DMS 273 (cell line): Measurements from ENCODE around the gene CEL.
"Not testable (repeated sequence)": the region's sequence is repeated elsewhere in the genome, so short reads cannot be mapped to it uniquely, and the experiment has no call there.

Experiments
- DNase-seq: peaks from one replicate; lab custom pipeline; 2025; ENCODE audit not compliant: unreplicated experiment; lab: John Stamatoyannopoulos, UW

Gene CEL

DNA sequence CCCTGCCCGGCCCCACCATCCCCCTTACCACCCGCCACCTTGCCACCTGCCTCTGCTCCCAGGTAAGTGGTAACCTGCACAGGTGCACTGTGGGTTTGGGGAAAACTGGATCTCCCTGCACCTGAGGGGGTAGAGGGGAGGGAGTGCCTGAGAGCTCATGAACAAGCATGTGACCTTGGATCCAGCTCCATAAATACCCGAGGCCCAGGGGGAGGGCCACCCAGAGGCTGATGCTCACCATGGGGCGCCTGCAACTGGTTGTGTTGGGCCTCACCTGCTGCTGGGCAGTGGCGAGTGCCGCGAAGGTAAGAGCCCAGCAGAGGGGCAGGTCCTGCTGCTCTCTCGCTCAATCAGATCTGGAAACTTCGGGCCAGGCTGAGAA lies at the start of gene CEL:
Gene CEL (plus strand): TSS at position 218 of the 382 bp plus-strand sequence. CDS start 22 bp downstream, at position 240.
- not testable (repeated sequence) for DNase-seq

DNA sequence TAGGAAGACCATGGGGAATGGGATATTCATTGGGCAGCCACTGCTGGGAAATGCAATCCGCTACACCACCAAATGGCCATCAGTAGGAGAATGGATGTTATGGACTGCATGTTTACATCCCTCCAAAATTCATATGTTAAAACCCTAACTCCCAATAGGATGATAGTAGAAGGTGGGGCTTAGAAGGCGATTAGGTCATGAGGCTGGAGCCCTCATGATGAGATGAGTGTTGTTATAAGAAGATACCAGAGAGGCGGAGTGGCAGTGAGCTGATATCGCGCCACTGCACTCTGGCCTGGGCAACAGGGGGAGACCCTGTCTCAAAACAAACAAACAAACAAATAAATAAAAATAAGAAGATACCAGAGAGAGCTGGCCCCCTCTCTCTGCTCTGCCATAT lies 47.1 kb upstream of the CEL start:
- no peak for DNase-seq

DNA sequence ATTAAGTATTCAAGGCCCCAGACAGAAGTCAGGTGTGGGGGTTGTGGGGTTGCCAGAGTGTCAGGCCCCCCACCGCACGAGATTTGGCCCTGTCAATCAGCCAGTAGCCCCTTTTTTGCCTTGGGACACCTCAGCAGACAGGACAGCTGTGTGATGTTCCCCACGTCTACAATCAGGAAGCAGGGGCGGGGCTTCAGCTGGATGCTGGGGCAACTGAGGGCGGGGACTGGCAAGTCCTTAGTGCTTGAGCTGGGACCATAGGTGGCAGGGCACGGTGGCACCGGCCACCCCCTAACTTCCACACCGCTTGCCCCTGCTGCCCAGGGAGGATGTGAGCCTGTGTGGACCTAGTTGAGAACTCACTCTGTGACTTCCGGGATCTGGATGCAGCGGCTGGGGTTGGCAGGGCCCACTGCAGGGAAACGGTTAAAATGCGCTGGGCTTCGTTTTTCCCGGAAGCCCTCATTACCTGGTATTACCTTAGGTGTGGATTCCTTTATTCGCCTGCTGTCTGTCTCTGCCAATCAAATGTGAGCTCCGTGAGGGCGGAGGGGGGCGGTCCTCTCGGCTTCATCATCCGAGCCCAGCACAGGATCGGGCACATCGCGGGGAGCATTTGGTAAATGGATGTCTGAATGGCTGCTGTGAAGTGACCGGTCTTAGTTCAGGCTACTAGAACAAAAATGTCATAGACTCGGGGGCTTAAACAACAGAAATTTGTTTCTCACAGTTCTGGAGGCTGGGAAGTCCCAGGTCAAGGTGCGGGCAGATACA lies 38.5 kb upstream of the CEL start:
- no peak for DNase-seq

DNA sequence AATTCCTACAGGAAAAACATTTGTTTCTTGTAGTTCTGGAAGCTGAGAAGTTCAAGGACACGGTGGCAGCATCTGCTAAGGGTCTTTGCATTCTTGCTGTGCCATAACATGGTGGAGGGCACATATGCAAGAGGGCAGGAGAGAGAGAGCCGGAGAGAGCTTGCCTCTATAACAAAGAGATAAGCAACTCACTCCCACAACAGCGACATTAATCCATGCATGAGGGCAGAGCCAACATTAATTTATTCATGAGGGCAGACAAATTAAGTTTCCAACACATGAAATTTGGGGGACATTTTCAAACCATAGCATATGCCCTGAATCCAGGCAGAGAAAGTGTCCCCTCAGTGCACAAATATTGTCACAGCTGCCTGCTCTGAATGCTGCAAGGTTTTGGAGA lies 35.4 kb upstream of the CEL start:
- no peak for DNase-seq

DNA sequence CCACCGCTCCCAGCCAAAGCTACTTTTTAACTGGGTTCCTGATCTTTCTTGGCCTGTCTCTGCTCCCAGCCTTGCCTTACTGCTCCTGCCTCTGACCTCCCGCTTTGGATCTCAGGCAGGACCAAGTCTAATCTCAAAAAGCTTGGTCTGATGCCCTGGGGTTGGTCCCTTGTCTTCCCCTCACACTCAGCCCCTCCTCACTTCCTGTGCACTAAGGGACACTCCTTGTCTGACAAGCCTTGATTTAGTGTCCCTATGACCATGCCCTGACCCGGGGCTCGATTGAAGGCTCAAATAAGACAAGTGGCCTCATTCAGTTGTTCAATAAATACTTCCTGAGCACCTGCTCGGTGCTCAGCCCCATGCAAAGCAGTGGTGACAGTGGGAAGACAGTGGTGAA lies 34.6 kb upstream of the CEL start:
- no peak for DNase-seq

DNA sequence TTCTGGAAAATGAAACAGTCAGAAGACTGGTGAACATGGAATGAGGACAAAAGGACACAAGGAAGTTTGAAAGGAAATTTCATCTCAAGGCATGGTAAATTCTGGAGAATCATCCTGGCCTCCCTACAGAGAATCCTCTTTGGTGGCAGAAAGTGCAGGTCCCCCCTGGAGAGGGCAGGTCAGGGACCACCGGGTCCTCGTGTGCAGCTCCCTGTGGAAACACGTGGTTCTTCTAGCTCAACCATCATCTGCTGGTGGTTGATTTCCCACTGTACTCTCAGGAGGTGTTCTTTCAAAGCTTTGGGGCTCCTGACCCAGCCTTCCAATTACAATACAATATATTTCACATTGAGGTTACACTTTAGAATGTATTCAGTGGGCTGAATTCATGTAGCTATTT lies 33.6 kb upstream of the CEL start:
- no peak for DNase-seq

DNA sequence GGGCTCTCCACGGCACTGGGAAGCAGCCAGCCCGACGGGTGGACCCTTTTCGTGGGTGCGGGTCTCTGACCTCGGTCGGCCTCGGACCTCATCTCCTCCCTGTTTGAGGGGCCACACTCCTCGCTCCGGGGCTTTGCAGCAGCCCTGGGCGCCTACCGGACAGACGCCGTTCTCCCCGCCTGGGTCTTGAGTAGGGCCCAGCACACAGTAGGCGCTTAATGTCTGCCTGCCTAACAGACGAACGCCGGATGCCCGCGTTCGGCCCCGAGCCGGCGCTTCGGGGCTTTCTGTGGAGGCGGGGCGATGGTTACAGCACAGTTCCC lies 31.8 kb upstream of the CEL start:
- no peak for DNase-seq

DNA sequence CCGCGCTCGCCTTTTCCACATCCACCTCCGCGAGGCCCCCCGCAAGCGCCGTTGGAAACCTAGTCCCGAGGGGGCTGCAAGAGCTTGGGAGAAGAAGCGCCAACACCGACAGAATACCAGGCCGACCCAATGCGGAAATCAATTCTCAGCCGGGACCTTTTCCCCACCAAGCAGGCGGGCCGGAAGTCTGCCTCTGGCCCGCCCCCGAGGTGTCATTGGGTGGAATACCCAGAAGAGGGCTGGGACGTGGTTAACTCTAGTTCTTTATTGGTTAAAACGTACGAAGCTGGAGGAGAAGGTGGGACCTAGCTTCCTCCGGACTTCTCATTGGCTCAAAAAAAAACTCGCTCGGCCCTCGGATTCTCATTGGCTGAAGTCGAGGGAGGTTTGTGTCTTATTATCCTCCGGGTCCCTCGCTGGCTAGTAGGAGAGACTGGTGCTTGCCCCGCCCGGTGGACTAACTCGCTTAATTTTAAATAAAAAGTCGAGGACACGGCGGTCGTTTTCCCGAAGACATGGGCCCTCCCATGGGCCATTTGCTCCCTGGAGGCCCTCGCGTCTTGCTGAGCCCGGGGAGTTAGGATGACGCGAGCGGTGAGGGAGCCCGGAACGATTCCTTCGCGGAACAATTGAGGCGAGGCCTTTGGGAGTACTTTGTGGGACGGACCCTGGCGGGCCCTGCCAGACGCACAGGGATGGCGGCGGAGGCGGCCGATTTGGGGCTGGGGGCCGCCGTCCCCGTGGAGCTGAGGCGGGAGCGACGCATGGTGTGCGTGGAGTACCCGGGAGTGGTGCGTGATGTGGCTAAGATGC lies 31.3 kb upstream of the CEL start, which contains the start of gene GTF3C5:
Gene GTF3C5 (plus strand): TSS at position 681 of the 813 bp plus-strand sequence. CDS start 15 bp downstream, at position 696.
- DNase-seq: peak; percentile 99

DNA sequence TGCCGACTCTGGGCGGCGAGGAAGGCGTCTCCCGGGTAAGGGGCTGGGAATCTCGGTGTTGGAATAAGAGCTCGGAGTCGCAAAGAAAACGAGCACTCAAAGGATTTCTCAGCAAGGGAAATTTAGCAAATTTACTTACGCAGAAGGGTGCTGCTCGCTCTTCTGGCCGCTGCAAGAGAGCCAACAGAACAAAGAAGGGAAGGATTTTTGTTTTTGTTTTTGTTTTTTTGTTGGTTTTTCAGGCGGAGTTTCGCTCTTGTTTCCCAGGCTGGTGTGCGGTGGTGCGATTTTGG lies 30.7 kb upstream of the CEL start:
- no peak for DNase-seq

DNA sequence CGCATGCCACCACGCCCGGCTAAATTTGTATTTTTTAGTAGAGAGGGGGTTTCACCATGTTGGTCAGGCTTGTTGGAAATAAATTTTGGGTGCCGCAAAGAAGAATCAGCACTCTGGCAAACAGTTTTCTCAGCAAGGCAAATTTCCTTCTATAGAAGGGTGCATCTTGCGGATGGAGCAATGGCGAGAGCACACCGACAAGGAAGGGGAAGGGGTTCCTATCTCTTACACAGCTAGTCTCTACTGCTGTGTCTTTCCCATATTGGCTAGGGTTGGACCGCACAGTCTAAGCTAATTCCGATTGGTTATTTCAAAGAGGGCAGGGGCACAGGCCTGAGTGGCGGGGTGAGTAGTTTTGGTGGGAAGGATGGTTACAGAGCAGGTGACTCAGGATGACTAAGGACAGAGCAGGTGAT lies 30.3 kb upstream of the CEL start:
- no peak for DNase-seq

DNA sequence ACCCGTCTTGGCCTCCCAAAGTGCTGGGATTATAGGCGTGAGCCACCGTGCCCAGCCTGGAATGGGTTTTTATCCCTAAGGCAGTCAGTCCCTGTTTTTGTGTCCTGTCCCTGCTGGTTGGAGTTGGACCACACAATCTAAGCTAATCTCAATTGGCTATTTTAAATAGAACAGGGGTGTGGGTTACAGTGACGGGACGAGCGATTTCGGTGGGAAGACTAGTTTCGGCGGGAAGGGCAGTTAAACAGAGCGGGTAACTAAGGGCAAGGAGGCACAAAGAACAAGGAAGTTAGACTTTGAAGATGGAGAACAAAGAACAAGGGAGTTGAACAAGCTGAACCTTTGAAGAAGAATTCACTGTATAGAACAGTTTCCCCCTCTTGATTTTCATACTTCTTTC lies 29.6 kb upstream of the CEL start:
- no peak for DNase-seq

DNA sequence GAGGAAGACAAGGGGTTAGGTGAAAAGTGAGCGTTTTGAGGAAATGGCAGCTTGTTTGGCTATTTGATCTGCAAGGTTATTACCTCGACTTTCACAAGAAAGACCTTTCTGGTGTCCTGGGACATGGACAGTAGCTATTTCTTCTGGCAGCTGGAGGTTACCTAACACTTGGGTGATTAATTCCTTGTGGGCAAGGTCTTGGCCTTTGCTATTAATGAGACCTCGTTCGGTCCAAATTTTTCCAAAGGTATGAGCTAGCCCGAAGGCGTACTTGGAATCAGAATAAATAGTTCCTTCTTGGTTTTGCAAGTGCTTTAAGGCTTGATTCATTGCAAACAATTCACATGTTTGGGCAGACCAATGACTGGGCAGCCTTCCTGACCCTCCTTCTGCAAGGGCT lies 26.1 kb upstream of the CEL start:
- no peak for DNase-seq

DNA sequence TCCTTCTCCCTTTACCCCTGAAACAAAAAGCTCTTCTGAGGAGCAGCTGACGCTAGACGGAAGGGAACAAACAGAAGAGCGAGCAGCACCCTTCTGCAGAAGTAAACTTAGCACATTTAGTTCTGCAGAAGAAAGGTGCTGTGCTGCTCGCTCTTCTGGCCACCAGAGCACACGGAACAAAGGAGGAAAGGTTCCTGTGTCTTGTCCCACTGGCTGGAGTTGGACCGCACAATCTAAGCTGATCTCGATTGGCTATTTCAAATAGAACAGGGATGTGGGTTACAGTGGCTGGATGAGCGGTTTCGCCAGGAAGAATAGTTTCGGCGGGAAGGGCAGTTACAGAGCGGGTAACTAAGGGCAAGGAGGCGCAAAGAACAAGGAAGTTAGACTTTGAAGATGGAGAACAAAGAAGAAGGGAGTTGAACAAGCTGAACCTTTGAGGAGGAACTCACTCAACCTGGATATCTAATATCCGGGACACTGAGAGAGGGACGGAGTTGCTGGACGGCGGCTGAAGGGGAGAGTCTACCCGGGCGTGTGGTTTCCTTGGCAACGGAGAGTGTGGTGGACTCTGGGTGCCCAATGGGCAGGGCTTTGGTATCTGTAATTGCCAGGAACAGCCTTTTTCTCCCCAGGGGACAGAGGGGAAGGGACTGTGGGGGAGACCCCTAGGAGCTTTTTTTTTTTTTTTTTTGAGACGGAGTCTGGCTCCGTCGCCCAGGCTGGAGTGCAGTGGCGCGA lies 23.8 kb upstream of the CEL start:
- no peak for DNase-seq

DNA sequence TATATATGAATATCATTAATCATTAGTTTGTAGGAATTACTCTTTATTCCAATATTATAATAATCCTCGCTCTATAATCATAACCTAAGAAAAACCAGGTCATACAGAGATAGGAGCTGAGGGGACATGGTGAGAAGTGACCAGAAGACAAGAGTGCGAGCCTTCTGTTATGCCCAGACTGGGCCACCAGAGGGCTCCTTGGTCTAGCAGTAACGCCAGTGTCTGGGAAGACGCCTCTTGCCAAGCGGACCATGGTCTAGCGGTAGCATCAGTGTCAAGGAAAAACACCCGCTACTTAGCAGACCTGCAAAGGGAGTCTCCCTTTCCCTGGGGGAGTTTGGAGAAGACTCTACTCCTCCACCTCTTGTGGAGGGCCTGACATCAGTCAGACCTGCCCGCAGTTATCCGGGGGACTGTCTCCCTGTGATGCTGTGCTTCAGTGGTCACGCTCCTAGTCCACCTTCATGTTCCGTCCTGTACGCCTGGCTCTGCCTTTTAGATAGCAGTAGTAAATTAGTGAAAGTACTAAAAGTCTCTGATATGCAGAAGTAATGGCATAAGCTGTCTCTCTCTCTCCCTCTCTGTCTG lies 20.8 kb upstream of the CEL start:
- DNase-seq: peak; percentile 74

DNA sequence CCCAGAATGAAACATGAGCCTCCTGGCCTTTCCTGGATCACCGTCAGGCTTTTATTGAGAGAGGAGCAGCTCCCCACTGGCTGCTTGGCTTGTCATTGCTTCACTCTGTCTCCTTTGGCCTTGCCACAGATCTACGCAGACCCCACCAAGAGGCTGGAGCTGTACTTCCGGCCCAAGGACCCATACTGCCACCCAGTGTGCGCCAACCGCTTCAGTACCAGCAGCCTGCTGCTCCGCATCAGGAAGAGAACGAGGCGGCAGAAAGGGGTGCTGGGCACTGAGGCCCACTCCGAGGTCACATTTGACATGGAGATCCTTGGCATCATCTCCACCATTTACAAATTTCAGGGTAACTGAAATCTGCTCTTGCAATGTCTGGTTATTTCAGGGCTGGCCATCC lies 19.8 kb upstream of the CEL start:
- DNase-seq: no peak

DNA sequence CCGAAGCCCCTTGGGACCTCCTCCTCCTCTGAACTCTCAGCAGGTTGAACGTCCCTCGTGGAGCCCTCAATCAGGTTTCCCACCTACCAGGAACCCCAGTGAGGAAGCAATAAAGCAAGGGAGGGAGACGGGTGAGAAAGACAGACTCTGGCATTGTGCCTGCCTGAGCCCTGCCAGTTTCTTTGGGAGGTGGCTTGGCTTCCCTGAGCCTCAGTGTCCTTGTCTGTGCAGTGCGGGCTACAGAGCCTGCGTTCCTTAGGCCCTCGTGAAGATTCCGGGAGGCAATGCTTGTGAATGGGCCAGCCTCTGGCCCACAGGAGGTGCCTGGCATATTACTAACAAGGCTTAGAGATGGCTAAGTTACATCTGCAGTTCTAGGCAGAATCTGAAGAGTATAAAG lies 19.1 kb upstream of the CEL start:
- DNase-seq: no peak

DNA sequence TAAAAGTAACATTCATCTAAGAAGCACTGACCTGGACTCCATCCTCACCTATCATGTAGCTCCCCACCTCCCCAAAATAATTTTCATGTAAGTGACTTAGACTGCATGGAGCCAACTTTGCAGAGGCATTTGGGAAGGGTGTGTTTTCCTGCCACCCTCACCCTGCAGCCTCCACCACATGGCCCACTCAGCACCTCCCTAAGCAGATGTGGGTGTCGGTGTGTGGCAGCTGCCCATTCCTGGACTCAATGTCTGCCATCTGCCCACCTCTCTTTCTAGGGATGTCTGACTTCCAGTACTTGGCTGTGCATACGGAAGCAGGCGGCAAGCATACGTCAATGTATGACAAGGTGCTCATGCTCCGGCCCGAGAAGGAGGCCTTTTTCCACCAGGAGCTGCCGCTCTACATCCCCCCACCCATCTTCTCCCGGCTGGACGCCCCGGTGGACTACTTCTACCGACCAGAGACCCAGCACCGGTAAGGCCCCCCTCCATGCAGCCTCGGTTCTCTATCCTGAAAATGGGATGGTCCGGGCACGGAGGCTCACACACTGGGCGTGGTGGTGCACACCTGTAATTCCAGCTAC lies 18.2 kb upstream of the CEL start:
- DNase-seq: peak; percentile 88

DNA sequence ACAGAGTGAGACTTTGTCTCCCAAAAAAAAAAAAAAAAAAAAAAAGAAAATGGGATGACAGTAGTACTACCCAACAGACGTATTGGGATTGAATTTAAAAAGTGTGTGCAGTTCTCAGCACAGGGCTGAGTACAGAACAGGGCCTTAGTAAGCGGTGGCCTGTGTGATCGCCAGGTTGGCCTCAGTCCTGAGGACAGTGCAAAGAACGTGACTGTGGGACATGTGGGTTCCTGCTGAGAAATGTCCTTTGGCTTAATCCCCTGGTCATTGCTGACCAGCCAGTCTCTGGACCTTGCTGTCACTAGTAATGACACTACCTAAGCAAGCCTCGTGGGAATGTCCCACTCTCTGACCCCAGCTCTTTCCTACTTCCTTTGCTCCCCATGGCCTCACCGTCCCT lies 17.7 kb upstream of the CEL start:
- no peak for DNase-seq

DNA sequence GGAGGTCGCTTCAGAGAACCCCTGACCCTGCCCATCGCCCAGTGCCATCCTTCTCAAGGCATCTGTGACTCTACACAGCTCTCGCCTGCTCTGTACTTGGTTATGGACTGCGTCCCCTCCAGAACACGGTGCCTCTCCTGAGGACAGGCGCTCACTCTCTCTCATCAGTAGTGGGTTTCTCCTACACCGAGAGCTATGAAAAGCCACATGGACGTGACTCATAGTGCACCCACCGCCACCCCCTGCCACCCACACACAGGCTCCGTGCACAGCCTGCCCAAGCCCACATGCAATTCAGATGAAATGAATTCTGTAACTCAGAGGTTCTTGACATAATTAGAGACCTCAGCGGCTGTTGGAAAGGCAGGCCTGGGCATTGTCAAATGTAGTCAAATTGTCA lies 17.1 kb upstream of the CEL start:
- no peak for DNase-seq

DNA sequence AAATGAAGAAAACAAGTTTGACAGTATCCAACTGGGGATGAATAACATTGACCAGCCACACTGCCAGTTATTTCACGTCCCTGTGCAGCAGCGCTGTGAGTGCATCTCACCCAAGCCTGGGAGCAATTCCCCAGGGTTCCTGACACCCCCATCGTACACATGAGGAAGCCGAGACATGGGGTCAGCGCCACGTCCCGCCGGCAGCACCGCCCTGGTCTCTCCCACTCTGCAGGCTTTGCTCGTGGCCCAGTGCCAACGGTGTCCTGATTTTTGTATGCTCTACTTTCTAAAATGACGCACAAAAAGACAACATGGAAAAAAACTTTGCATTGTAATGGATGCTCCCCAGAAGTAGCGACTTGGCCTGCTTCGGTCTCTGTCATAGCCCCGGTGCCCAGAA lies 16.6 kb upstream of the CEL start:
- DNase-seq: no peak

DNA sequence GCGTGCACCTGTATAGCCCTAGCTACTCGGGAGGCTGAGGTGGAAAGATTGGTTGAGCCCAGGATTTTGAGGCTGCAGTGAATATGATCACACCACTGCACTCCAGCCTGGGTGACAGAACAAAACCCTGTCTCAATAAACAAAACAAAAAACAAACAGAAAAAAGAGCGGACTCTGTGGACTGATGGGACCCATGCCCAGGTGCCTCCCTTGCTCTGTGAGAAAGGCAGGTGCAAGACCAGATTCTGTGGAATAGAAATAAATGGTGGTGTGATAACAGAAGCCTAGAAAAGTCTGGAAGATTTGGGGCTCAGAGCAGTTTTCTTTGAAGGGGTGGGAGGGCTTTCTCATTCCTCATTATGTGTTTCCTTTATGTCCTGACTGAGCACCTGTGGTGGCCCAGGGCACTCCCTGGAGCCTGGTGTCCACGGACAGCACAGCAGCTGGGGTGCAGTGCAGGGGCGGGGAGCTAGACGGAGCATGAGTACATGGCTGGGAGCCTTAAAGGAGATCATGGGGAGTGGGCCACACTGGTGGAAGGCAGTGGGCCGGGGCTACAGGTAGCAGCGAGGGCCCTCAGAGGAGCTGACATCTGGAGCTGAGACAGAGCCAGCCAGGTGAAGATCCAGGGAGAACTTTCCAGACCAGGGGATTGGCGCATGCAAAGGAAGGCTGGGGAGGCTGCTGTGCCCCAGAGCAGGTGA lies 15.4 kb upstream of the CEL start:
- no peak for DNase-seq
